Neuronal stem cell (in vitro differentiated cells): ENCODE results near the gene FBXO41.

ENCODE experiments used
- DNase-seq: peaks from one replicate; pipeline ENCODE4 v3.0.0-alpha.2; 2013; ENCODE audit warnings: low spot score
- H2AFZ ChIP-seq: one replicate; pipeline ENCODE4 v1.6.1; 2013; ENCODE audit warnings: mild to moderate bottlenecking, low read length, inconsistent platforms
- H2AK5ac ChIP-seq: 2 replicates; pipeline ENCODE4 v1.6.1; 2013; ENCODE audit warnings: low read depth, mild to moderate bottlenecking, inconsistent platforms, low read length, moderate library complexity, mixed read lengths
- H2BK120ac ChIP-seq: 2 replicates; pipeline ENCODE4 v1.6.1; 2013; ENCODE audit warnings: low read depth, mild to moderate bottlenecking, inconsistent platforms, low read length, moderate library complexity, mixed read lengths
- H2BK12ac ChIP-seq: one replicate; pipeline ENCODE4 v1.6.1; 2013; ENCODE audit warnings: low read length, inconsistent platforms
- H2BK15ac ChIP-seq: 2 replicates; pipeline ENCODE4 v1.6.1; 2013; ENCODE audit warnings: mild to moderate bottlenecking, low read length, inconsistent platforms, mixed read lengths
- H2BK5ac ChIP-seq: one replicate; pipeline ENCODE4 v1.6.1; 2013; ENCODE audit warnings: inconsistent platforms, mild to moderate bottlenecking, low read length, moderate library complexity
- H3K14ac ChIP-seq: one replicate; pipeline ENCODE4 v1.6.1; 2013; ENCODE audit warnings: low read length, inconsistent platforms
- H3K18ac ChIP-seq: 2 replicates; pipeline ENCODE4 v1.6.1; 2013; ENCODE audit warnings: low read length, inconsistent platforms
- H3K23ac ChIP-seq: 2 replicates; pipeline ENCODE4 v1.6.1; 2013; ENCODE audit warnings: low read depth, mild to moderate bottlenecking, mixed read lengths, low read length, inconsistent platforms; ENCODE audit not compliant: poor library complexity
- H3K27ac ChIP-seq: replicated peaks from 3 replicates; pipeline ENCODE4 v1.5.1; 2013; ENCODE audit warnings: low read length, inconsistent platforms
- H3K27me3 ChIP-seq, 3 experiments: 2 replicates each; pipeline ENCODE4 v1.6.1; 2013; ENCODE audit warnings: low read length in 3 of 3, mild to moderate bottlenecking in 2 of 3, inconsistent platforms in 1 of 3, low read depth in 1 of 3, mixed read lengths in 1 of 3, moderate library complexity in 1 of 3; ENCODE audit not compliant: control insufficient read depth in 3 of 3, insufficient read depth in 3 of 3
- H3K36me3 ChIP-seq, 2 donors: replicated peaks in 1 of 2; 2 replicates each; pipeline ENCODE4 v1.6.1; 2013; ENCODE audit warnings: low read length in 2 of 2; ENCODE audit not compliant: control insufficient read depth in 2 of 2, insufficient read depth in 2 of 2
- H3K4ac ChIP-seq: 2 replicates; pipeline ENCODE4 v1.6.1; 2013; ENCODE audit warnings: inconsistent platforms, mild to moderate bottlenecking, low read length, moderate library complexity
- H3K4me1 ChIP-seq, 2 donors: 1 replicate in 1 of 2; 2 replicates in 1 of 2; pipeline ENCODE4 v1.6.1; 2013; ENCODE audit warnings: low read length in 2 of 2, low read depth in 1 of 2; ENCODE audit not compliant: control insufficient read depth in 2 of 2, insufficient read depth in 1 of 2
- H3K4me2 ChIP-seq: one replicate; pipeline ENCODE4 v1.6.1; 2013; ENCODE audit warnings: mild to moderate bottlenecking, low read length, inconsistent platforms; ENCODE audit not compliant: insufficient read depth, poor library complexity, severe bottlenecking
- H3K4me3 ChIP-seq, 2 donors: 2 replicates each; pipeline ENCODE4 v1.5.1; 2013; ENCODE audit warnings: low read length in 2 of 2, mild to moderate bottlenecking in 2 of 2, inconsistent platforms in 1 of 2, moderate library complexity in 1 of 2
- H3K79me1 ChIP-seq: one replicate; pipeline ENCODE4 v1.6.1; 2013; ENCODE audit warnings: low read depth, mild to moderate bottlenecking, inconsistent platforms, low read length, moderate library complexity
- H3K9ac ChIP-seq: one replicate; pipeline ENCODE4 v1.6.1; 2013; ENCODE audit warnings: mild to moderate bottlenecking, low read depth, low read length, inconsistent platforms; ENCODE audit not compliant: poor library complexity
- H3K9me3 ChIP-seq, 2 donors: replicated peaks in 1 of 2; 2 replicates each; pipeline versions ENCODE3 to v1.6.1; 2013; ENCODE audit warnings: low read length in 2 of 2, mild to moderate bottlenecking in 2 of 2, inconsistent platforms in 1 of 2, low read depth in 1 of 2, mixed read lengths in 1 of 2, moderate library complexity in 1 of 2; ENCODE audit not compliant: control insufficient read depth in 2 of 2, insufficient read depth in 1 of 2
- H4K8ac ChIP-seq: one replicate; pipeline ENCODE4 v1.6.1; 2013; ENCODE audit warnings: low read depth, mild to moderate bottlenecking, inconsistent platforms, low read length, moderate library complexity
- H4K91ac ChIP-seq: one replicate; pipeline ENCODE4 v1.6.1; 2013; ENCODE audit warnings: low read length, low read depth, mild to moderate bottlenecking, inconsistent platforms; ENCODE audit not compliant: poor library complexity
- WGBS, 2 donors: extraction: QIAGEN DNeasy Blood & Tissue Kit; methylation state at CpG; one replicate each; pipeline ENCODE4 v1.1.7; 2013; ENCODE audit warnings: missing lambda C conversion rate in 2 of 2, mixed read lengths in 1 of 2; ENCODE audit not compliant: insufficient read length in 2 of 2, insufficient replicate concordance in 1 of 2; ENCODE audit errors: extremely low coverage in 2 of 2; 5-methylcytosine and 5-hydroxymethylcytosine counted together

The FBXO41 gene

DNA sequence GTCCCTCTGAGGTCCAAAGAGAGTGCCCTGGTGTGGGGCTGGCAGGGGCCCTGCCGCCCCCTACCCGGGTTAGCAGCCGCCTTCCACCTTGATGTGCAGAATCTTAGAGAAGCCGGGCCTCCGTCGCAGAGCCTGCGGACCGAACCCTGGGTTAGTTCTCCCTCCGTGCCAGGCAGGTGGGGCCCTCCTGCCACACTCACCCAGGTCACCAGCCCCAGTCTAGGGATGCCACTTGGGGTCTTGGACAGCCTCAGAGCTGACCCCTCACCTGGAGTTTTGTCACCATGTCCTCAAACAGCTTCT is 25.4 kb downstream of the FBXO41 start:
- peaks cover 13 to 31% of the 10 kb centered on the region in 2 donors for H3K36me3 ChIP-seq
- no peak overlapping the region for H3K4me3 ChIP-seq
- no peak overlapping the region for H4K8ac ChIP-seq
- H3K27me3 ChIP-seq, result no peaks in the 10 kb centered on the region
- H3K9ac ChIP-seq, result no peak overlapping the region
- H2BK5ac ChIP-seq, result no peak overlapping the region
- H3K79me1 ChIP-seq, result no peaks in the 10 kb centered on the region
- H3K23ac ChIP-seq, result no peak overlapping the region
- no peak overlapping the region for H2BK15ac ChIP-seq
- H2AFZ ChIP-seq, result no peak overlapping the region
- H3K4me2 ChIP-seq, result no peak overlapping the region
- no peak overlapping the region for H3K18ac ChIP-seq
- no peak overlapping the region for H2BK12ac ChIP-seq
- H2AK5ac ChIP-seq, result no peak overlapping the region
- H3K4ac ChIP-seq, result no peak overlapping the region
- no peak overlapping the region for H4K91ac ChIP-seq
- H3K27ac ChIP-seq, result no peak overlapping the region
- H2BK120ac ChIP-seq, result no peak overlapping the region
- no peak overlapping the region for H3K14ac ChIP-seq
- no peaks in the 10 kb centered on the region for H3K9me3 ChIP-seq
- H3K4me1 ChIP-seq, result peaks cover 0 to 4% of the 10 kb centered on the region in 2 donors
- DNase-seq, result no peak
- no CpG with 5 or more reads among the region's 9 CpGs for WGBS, 2 donors

DNA sequence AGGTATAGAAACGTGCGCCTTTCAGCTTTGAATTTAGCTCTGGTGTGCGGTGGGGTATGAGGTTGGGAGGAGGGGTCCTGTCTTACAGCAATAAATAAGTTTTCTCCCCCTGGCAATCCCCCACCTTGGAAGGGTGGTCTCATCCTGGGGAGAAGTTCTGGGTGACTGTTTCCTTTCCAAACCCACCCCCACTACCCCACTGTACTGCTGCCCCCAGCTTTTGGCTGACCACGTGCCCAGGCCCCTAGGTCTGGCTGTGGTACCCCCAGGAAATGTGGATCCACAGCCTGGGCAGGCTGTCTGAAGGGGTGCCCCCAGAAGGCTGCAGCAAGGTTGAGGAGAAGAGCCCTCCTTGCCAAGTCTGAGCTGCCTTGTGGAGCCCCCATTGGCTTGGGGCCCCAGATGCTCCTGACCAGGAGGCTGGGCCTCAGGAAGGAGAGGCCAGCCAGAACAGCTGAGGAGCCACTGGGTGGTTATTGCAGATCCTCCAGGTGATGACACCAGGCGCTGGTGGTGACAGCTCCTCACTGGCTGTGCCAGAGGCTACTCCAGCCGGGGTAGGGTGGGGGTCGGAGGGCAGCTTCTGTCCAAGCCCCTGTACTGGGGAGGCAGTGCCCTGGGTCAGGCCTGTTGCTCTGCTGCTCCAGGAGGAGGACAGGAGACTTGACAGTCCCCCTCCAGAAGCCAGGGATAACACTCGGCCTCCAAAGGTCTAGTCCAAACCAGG is 25.9 kb downstream of the FBXO41 start:
- H3K9ac ChIP-seq, result no peak overlapping the region
- no peak overlapping the region for H3K4me2 ChIP-seq
- no peak for DNase-seq
- no peak overlapping the region for H2BK15ac ChIP-seq
- no peaks in the 10 kb centered on the region for H3K79me1 ChIP-seq
- H3K27me3 ChIP-seq, result no peaks in the 10 kb centered on the region
- H4K8ac ChIP-seq, result no peak overlapping the region
- H2AFZ ChIP-seq, result no peak overlapping the region
- no peak overlapping the region for H3K23ac ChIP-seq
- no peak overlapping the region for H2AK5ac ChIP-seq
- H3K4me3 ChIP-seq, result no peak overlapping the region
- peaks cover 13 to 33% of the 10 kb centered on the region in 2 donors for H3K36me3 ChIP-seq
- no peak overlapping the region for H3K18ac ChIP-seq
- no peak overlapping the region for H3K27ac ChIP-seq
- no peaks in the 10 kb centered on the region for H3K9me3 ChIP-seq
- no CpG with 5 or more reads among the region's 8 CpGs for WGBS, 2 donors
- H3K4ac ChIP-seq, result no peak overlapping the region
- no peak overlapping the region for H4K91ac ChIP-seq
- H3K14ac ChIP-seq, result no peak overlapping the region
- no peak overlapping the region for H2BK12ac ChIP-seq
- peaks cover 0 to 4% of the 10 kb centered on the region in 2 donors for H3K4me1 ChIP-seq
- H2BK120ac ChIP-seq, result no peak overlapping the region
- no peak overlapping the region for H2BK5ac ChIP-seq

DNA sequence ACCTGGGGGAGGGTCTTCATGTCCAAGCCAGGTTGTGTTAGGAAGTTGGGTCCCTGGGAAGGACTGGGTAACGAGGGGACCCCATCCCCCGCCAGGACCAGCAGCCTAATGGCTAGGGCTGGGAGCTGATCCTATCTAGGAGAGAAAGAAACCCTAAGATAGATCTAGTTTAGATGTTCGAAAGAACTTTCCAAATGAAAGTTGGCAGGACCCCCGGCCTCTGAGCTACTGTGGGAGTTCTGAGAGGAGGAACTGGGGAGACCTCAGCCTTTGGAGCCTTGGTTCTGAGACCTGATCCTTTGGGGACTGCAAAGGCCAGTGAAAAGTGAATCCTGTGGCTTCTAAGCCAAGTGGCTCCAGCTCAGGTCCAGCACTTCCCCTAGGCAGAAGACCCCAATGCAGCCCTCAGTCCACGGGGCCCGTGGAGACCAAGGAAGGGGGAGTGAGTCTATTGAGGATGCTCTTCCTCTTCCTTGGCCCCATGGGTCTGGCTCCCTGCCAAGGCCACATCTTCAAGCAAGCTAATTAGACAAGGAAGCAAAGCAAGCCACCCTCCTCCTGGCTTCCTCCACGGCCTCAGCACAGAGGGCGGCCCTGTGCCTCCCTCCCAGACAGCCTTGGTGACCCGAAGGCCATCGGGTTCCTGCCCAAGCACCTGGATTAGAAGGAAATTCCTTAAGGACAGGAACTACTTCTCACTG is 26.7 kb downstream of the FBXO41 start:
- H2AFZ ChIP-seq, result no peak overlapping the region
- no peak overlapping the region for H2BK15ac ChIP-seq
- H2BK12ac ChIP-seq, result no peak overlapping the region
- H3K9me3 ChIP-seq, result no peaks in the 10 kb centered on the region
- no peak overlapping the region for H3K4me3 ChIP-seq
- H3K18ac ChIP-seq, result no peak overlapping the region
- no peak overlapping the region for H3K4ac ChIP-seq
- no peak overlapping the region for H3K4me2 ChIP-seq
- no peak overlapping the region for H4K91ac ChIP-seq
- H3K36me3 ChIP-seq, result peaks cover 16 to 41% of the 10 kb centered on the region in 2 donors
- WGBS, 2 donors, result no CpG with 5 or more reads among the region's 10 CpGs
- no peaks in the 10 kb centered on the region for H3K27me3 ChIP-seq
- no peak overlapping the region for H3K23ac ChIP-seq
- no peaks in the 10 kb centered on the region for H3K79me1 ChIP-seq
- H4K8ac ChIP-seq, result no peak overlapping the region
- no peak overlapping the region for H2BK120ac ChIP-seq
- peaks cover 0 to 4% of the 10 kb centered on the region in 2 donors for H3K4me1 ChIP-seq
- H3K14ac ChIP-seq, result no peak overlapping the region
- H2AK5ac ChIP-seq, result no peak overlapping the region
- no peak for DNase-seq
- H2BK5ac ChIP-seq, result no peak overlapping the region
- H3K27ac ChIP-seq, result no peak overlapping the region
- H3K9ac ChIP-seq, result no peak overlapping the region

DNA sequence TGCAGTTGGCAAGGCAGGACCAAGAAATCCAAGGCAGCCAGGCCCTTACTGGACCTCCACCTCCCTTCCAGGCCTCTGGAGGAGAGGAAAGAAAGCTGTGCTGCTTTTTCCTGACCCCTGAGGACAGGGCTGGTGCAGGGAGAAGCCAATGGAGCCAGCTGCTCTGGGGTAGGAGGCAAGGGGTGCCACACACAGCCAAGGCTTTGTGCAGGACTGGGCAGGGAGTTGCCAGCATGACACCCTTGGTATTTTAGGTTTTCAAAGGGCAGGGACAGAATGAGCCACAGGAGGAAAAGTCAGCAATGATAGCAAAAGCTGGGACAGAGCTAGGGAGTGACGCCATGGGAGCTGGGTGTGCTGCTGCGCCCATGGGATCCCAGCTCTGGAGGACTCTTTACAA is 27.3 kb downstream of the FBXO41 start:
- Histone ChIP-seq H3K27ac (no peak overlapping the region), H3K14ac (no peak overlapping the region), H2BK5ac (no peak overlapping the region), H2AK5ac (no peak overlapping the region), H3K9me3 (no peaks in the 10 kb centered on the region), H3K36me3 (peaks cover 20 to 46% of the 10 kb centered on the region in 2 donors), H2BK12ac (no peak overlapping the region), H3K4me1 (peaks cover 0 to 4% of the 10 kb centered on the region in 2 donors), H2BK120ac (no peak overlapping the region), H3K4me2 (no peak overlapping the region), H3K27me3 (no peaks in the 10 kb centered on the region), H3K18ac (no peak overlapping the region), H3K79me1 (no peaks in the 10 kb centered on the region), H4K91ac (no peak overlapping the region), H3K4me3 (no peak overlapping the region), H3K4ac (no peak overlapping the region), H3K9ac (no peak overlapping the region), H2BK15ac (no peak overlapping the region), H4K8ac (no peak overlapping the region), H2AFZ (no peak overlapping the region), H3K23ac (no peak overlapping the region)
- WGBS, 2 donors, result no CpG with 5 or more reads among the region's 2 CpGs
- DNase-seq, result no peak
